ENCODE results near the gene MIEF1.
A peak's percentile ranks its signal among the peaks of the same experiment; 100 is the strongest.
"Not testable (repeated sequence)": the region's sequence is repeated elsewhere in the genome, so short reads cannot be mapped to it uniquely, and the experiment has no call there.

Gene MIEF1

GRCh38 chr22:39490966-39491680 lies 11.0 kb upstream of the MIEF1 start:
- no peak for DNase-seq

- no peak for DNase-seq
Measured at GRCh38 chr22:39491696-39492095, 10.4 kb upstream of the MIEF1 start.

- DNase-seq: no peak
Measured at GRCh38 chr22:39492186-39492585, 9.9 kb upstream of the MIEF1 start.

- peak in 1 of 2 donors; percentile 18 for DNase-seq
Measured at GRCh38 chr22:39493759-39494158, 8.3 kb upstream of the MIEF1 start.

- peak; percentile 77 to 90 for DNase-seq
Measured at GRCh38 chr22:39494471-39495120, 7.5 kb upstream of the MIEF1 start.

- DNase-seq: peak; percentile 82 to 85
Measured at GRCh38 chr22:39496131-39496838, 5.8 kb upstream of the MIEF1 start.

- DNase-seq: no peak
Measured at GRCh38 chr22:39497429-39497828, 4.7 kb upstream of the MIEF1 start.

GRCh38 chr22:39498368-39498767 lies 3.7 kb upstream of the MIEF1 start:
- no peak for DNase-seq

- no peak for DNase-seq
Measured at GRCh38 chr22:39498802-39499201, 3.3 kb upstream of the MIEF1 start.

- no peak for DNase-seq
Measured at GRCh38 chr22:39500101-39500500, 2.0 kb upstream of the MIEF1 start.

GRCh38 chr22:39501644-39502108 lies 414 bp upstream of the MIEF1 start:
- no peak for DNase-seq

GRCh38 chr22:39502789-39503409 lies 809 bp downstream of the MIEF1 start:
- peak in 1 of 2 donors; percentile 22 for DNase-seq

GRCh38 chr22:39503630-39504029 lies 1.5 kb downstream of the MIEF1 start:
- DNase-seq: no peak

- DNase-seq: no peak
Measured at GRCh38 chr22:39504071-39504470, 2.0 kb downstream of the MIEF1 start.

GRCh38 chr22:39507021-39507420 lies 4.9 kb downstream of the MIEF1 start:
- not testable (repeated sequence) for DNase-seq

GRCh38 chr22:39508393-39508792 lies 6.3 kb downstream of the MIEF1 start:
- DNase-seq: no peak

- no peak for DNase-seq
Measured at GRCh38 chr22:39510529-39511149, 8.5 kb downstream of the MIEF1 start.

GRCh38 chr22:39511226-39511625 lies 9.1 kb downstream of the MIEF1 start:
- DNase-seq: no peak

- no peak for DNase-seq
Measured at GRCh38 chr22:39512026-39512425, 9.9 kb downstream of the MIEF1 start.

- DNase-seq: no peak
Measured at GRCh38 chr22:39513791-39514190, 11.7 kb downstream of the MIEF1 start.

GRCh38 chr22:39514373-39514973 lies 12.4 kb downstream of the MIEF1 start:
- DNase-seq: peak; percentile 59 to 91

GRCh38 chr22:39515266-39516050 lies 13.4 kb downstream of the MIEF1 start:
- DNase-seq: no peak

All from inflammatory macrophage treated with lipopolysaccharide for 1 hour (primary cell).